Measurements from ENCODE around the gene VSNL1. TPM values are rescaled to one million over a fixed set of nuclear protein-coding genes. Genes with fewer than 3 reads are reported as not detected.

VSNL1 gene
- total and polyA plus RNA-seq, 2 experiments from 2014 or later, result 102 to 112 TPM

DNA sequence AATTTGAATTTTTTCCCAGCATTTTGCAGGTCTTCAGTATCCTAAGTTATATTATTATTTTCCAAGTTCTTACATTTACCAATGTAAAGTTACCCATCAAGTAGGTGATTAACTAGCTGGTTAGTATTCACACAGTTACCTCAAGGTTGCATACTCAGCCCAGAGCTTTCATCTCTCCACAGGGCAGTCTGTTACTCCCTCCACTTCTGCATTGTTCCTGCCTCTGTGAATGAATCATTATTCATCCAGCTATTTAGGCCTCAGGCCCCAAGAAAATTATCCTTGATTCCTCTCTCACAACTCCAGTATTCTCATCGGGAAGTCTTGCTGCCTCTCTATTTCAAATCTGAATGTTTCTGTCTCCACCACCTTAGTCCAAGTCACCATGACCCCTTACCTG lies 121.0 kb downstream of the VSNL1 start (continued):
- TF ChIP-seq, protein P1, sequence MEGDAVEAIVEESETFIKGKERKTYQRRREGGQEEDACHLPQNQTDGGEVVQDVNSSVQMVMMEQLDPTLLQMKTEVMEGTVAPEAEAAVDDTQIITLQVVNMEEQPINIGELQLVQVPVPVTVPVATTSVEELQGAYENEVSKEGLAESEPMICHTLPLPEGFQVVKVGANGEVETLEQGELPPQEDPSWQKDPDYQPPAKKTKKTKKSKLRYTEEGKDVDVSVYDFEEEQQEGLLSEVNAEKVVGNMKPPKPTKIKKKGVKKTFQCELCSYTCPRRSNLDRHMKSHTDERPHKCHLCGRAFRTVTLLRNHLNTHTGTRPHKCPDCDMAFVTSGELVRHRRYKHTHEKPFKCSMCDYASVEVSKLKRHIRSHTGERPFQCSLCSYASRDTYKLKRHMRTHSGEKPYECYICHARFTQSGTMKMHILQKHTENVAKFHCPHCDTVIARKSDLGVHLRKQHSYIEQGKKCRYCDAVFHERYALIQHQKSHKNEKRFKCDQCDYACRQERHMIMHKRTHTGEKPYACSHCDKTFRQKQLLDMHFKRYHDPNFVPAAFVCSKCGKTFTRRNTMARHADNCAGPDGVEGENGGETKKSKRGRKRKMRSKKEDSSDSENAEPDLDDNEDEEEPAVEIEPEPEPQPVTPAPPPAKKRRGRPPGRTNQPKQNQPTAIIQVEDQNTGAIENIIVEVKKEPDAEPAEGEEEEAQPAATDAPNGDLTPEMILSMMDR (conservative IDR thresholded peaks at IDR 0.05; ENCODE audit: low read depth in 2 of 2), result no peak
- TF ChIP-seq, protein P2, sequence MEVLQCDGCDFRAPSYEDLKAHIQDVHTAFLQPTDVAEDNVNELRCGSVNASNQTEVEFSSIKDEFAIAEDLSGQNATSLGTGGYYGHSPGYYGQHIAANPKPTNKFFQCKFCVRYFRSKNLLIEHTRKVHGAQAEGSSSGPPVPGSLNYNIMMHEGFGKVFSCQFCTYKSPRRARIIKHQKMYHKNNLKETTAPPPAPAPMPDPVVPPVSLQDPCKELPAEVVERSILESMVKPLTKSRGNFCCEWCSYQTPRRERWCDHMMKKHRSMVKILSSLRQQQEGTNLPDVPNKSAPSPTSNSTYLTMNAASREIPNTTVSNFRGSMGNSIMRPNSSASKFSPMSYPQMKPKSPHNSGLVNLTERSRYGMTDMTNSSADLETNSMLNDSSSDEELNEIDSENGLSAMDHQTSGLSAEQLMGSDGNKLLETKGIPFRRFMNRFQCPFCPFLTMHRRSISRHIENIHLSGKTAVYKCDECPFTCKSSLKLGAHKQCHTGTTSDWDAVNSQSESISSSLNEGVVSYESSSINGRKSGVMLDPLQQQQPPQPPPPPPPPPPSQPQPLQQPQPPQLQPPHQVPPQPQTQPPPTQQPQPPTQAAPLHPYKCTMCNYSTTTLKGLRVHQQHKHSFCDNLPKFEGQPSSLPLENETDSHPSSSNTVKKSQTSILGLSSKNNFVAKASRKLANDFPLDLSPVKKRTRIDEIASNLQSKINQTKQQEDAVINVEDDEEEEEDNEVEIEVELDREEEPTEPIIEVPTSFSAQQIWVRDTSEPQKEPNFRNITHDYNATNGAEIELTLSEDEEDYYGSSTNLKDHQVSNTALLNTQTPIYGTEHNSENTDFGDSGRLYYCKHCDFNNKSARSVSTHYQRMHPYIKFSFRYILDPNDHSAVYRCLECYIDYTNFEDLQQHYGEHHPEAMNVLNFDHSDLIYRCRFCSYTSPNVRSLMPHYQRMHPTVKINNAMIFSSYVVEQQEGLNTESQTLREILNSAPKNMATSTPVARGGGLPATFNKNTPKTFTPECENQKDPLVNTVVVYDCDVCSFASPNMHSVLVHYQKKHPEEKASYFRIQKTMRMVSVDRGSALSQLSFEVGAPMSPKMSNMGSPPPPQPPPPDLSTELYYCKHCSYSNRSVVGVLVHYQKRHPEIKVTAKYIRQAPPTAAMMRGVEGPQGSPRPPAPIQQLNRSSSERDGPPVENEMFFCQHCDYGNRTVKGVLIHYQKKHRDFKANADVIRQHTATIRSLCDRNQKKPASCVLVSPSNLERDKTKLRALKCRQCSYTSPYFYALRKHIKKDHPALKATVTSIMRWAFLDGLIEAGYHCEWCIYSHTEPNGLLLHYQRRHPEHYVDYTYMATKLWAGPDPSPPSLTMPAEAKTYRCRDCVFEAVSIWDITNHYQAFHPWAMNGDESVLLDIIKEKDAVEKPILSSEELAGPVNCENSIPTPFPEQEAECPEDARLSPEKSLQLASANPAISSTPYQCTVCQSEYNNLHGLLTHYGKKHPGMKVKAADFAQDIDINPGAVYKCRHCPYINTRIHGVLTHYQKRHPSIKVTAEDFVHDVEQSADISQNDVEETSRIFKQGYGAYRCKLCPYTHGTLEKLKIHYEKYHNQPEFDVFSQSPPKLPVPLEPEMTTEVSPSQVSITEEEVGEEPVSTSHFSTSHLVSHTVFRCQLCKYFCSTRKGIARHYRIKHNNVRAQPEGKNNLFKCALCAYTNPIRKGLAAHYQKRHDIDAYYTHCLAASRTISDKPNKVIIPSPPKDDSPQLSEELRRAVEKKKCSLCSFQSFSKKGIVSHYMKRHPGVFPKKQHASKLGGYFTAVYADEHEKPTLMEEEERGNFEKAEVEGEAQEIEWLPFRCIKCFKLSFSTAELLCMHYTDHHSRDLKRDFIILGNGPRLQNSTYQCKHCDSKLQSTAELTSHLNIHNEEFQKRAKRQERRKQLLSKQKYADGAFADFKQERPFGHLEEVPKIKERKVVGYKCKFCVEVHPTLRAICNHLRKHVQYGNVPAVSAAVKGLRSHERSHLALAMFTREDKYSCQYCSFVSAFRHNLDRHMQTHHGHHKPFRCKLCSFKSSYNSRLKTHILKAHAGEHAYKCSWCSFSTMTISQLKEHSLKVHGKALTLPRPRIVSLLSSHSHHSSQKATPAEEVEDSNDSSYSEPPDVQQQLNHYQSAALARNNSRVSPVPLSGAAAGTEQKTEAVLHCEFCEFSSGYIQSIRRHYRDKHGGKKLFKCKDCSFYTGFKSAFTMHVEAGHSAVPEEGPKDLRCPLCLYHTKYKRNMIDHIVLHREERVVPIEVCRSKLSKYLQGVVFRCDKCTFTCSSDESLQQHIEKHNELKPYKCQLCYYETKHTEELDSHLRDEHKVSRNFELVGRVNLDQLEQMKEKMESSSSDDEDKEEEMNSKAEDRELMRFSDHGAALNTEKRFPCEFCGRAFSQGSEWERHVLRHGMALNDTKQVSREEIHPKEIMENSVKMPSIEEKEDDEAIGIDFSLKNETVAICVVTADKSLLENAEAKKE (CRISPR knock-in tag; IDR thresholded peaks at IDR 0.05), result no peak
- TF ChIP-seq EZH2 (IDR thresholded peaks at IDR 0.05; ENCODE audit: low read depth, unreplicated experiment) (no peak), POLR2AphosphoS5 (IDR thresholded peaks at IDR 0.05; ENCODE audit: low read depth) (no peak), EZH2phosphoT487 (IDR thresholded peaks at IDR 0.05; ENCODE audit: unreplicated experiment) (no peak)

DNA sequence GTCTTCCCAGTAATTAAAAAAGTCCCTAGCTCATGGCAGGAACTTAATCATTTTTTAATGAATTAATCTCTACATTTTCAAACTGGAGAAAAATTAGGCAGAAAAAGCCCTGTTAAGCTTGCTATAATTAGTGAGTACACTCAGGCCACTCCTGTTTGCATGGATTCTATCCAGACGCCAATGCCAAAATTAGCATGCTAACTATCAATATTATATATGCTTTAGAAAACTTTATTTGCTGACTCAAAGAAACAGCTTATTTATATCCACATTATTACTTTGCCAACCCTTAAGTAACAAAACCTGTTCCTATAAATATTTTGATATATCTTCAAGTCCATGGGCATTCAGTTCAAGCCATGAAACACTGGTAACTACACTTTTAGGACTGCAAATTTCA lies 122.2 kb downstream of the VSNL1 start:
- H3K27ac Mint-ChIP-seq, result no peak overlapping the region
- Histone ChIP-seq H2AFZ (no peak overlapping the region), H3K36me3 (ENCODE audit: insufficient read depth) (peaks cover 35% of the 10 kb centered on the region), H4K20me1 (replicated peaks; ENCODE audit: insufficient read depth) (no peaks in the 10 kb centered on the region), H3K27ac (ENCODE audit: low read depth) (no peak overlapping the region), H3K4me1 (ENCODE audit: insufficient read depth) (no peaks in the 10 kb centered on the region), H3K79me2 (replicated peaks; ENCODE audit: insufficient read depth) (no peaks in the 10 kb centered on the region), H3K9me2 (ENCODE audit: insufficient read depth) (no peaks in the 10 kb centered on the region), H3F3A (replicated peaks; ENCODE audit: low read depth) (peaks cover 4% of the 10 kb centered on the region; the same call in 1 of the 2 replicates), H3K4me2 (no peak overlapping the region), H3K27me3 (ENCODE audit: insufficient read depth) (no peaks in the 10 kb centered on the region), H3K4me3 (no peak overlapping the region)
- no peak overlapping the region for H3K4me3 Mint-ChIP-seq
- DNase-seq (ENCODE audit: low spot score) (no peak), ATAC-seq (no peak)
- no peaks in the 10 kb centered on the region for H3K9me3 Mint-ChIP-seq
- 0 out of 3 replicates have a peak, but pooled peaks cover 4% of the 10 kb centered on the region for H3K4me1 Mint-ChIP-seq
- H3K36me3 Mint-ChIP-seq (ENCODE audit: low read depth), result peaks cover 32% of the 10 kb centered on the region
- no peaks in the 10 kb centered on the region for H3K27me3 Mint-ChIP-seq (ENCODE audit: insufficient read depth, low read depth, poor library complexity)
- TF ChIP-seq POLR2AphosphoS5 (IDR thresholded peaks at IDR 0.05; ENCODE audit: low read depth) (no peak), ZNF114 (CRISPR knock-in tag; IDR thresholded peaks at IDR 0.05) (no peak), ZNF331 (CRISPR knock-in tag; IDR thresholded peaks at IDR 0.05; ENCODE audit: low read depth) (no peak), EZH2phosphoT487 (IDR thresholded peaks at IDR 0.05; ENCODE audit: unreplicated experiment) (no peak), CREB1 (CRISPR knock-in tag; IDR thresholded peaks at IDR 0.05; ENCODE audit: low read depth) (no peak), NANOG (IDR thresholded peaks at IDR 0.05; ENCODE audit: borderline replicate concordance) (no peak), STAT1 (IDR thresholded peaks at IDR 0.05; ENCODE audit: unreplicated experiment) (no peak), JUNB (IDR thresholded peaks at IDR 0.05; ENCODE audit: unreplicated experiment) (no peak)
- TF ChIP-seq, protein P1 (conservative IDR thresholded peaks at IDR 0.05; ENCODE audit: low read depth in 2 of 2), result no peak
- TF ChIP-seq, protein P3, sequence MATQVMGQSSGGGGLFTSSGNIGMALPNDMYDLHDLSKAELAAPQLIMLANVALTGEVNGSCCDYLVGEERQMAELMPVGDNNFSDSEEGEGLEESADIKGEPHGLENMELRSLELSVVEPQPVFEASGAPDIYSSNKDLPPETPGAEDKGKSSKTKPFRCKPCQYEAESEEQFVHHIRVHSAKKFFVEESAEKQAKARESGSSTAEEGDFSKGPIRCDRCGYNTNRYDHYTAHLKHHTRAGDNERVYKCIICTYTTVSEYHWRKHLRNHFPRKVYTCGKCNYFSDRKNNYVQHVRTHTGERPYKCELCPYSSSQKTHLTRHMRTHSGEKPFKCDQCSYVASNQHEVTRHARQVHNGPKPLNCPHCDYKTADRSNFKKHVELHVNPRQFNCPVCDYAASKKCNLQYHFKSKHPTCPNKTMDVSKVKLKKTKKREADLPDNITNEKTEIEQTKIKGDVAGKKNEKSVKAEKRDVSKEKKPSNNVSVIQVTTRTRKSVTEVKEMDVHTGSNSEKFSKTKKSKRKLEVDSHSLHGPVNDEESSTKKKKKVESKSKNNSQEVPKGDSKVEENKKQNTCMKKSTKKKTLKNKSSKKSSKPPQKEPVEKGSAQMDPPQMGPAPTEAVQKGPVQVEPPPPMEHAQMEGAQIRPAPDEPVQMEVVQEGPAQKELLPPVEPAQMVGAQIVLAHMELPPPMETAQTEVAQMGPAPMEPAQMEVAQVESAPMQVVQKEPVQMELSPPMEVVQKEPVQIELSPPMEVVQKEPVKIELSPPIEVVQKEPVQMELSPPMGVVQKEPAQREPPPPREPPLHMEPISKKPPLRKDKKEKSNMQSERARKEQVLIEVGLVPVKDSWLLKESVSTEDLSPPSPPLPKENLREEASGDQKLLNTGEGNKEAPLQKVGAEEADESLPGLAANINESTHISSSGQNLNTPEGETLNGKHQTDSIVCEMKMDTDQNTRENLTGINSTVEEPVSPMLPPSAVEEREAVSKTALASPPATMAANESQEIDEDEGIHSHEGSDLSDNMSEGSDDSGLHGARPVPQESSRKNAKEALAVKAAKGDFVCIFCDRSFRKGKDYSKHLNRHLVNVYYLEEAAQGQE (IDR thresholded peaks at IDR 0.05; ENCODE audit: unreplicated experiment), result no peak

Measured in GM23338 (cell line).